HepG2 (cell line): ENCODE measurements around the gene TM4SF1. TPM values are rescaled to one million over a fixed set of nuclear protein-coding genes. Genes with fewer than 3 reads are reported as not detected.

Experiments used
- BORCS8-MEF2B ChIP-seq: sonication (generic); formaldehyde crosslinking; IDR thresholded peaks from 2 replicates; pipeline ENCODE4 v1.8.0; 2022; ENCODE audit warnings: mild to moderate bottlenecking, missing genetic modification reagents
- CBX1 ChIP-seq: IDR thresholded peaks from one replicate; pipeline ENCODE4 v1.6.1; 2016; ENCODE audit warnings: antibody characterized with exemption, low read depth
- GFI1 ChIP-seq: sonication (generic); formaldehyde crosslinking; IDR thresholded peaks from 2 replicates; pipeline ENCODE4 v1.5.0; 2020; ENCODE audit warnings: missing genetic modification reagents, mild to moderate bottlenecking, borderline replicate concordance
- GRHL1 ChIP-seq: sonication (generic); formaldehyde crosslinking; conservative IDR thresholded peaks from 2 replicates; pipeline ENCODE4 v1.8.0; 2022; ENCODE audit warnings: missing genetic modification reagents
- GTF3A ChIP-seq: sonication (generic); formaldehyde crosslinking; conservative IDR thresholded peaks from 2 replicates; pipeline ENCODE4 v1.4.0; 2020; ENCODE audit warnings: mild to moderate bottlenecking, missing genetic modification reagents
- KDM6A ChIP-seq: IDR thresholded peaks from 2 replicates; pipeline ENCODE4 v1.6.1; 2016; ENCODE audit warnings: low read depth
- MNT ChIP-seq: fragments of 450-650 bp; IDR thresholded peaks from 2 replicates; pipeline ENCODE4 v1.6.1; 2016
- MYC ChIP-seq: sonication (generic); formaldehyde crosslinking; IDR thresholded peaks from 2 replicates; pipeline ENCODE4 v1.9.0; 2021; ENCODE audit warnings: missing genetic modification reagents, borderline replicate concordance
- PAX8 ChIP-seq: sonication (generic); formaldehyde crosslinking; IDR thresholded peaks from 2 replicates; pipeline ENCODE4 v1.8.0; 2022; ENCODE audit warnings: mild to moderate bottlenecking, missing genetic modification reagents, borderline replicate concordance
- PHF5A ChIP-seq: IDR thresholded peaks from one replicate; pipeline ENCODE4 v1.6.1; 2018; ENCODE audit warnings: low read depth, missing genetic modification reagents; ENCODE audit not compliant: unreplicated experiment
- PRDM15 ChIP-seq: sonication (generic); formaldehyde crosslinking; IDR thresholded peaks from 2 replicates; pipeline ENCODE4 v1.4.0; 2020; ENCODE audit warnings: missing genetic modification reagents
- SIN3B ChIP-seq: fragments of 150-350 bp; IDR thresholded peaks from 2 replicates; pipeline ENCODE4 v1.6.1; 2014; ENCODE audit warnings: low read length
- SMAD1 ChIP-seq: sonication (generic); formaldehyde crosslinking; IDR thresholded peaks from 2 replicates; pipeline ENCODE4 v1.4.0; 2020; ENCODE audit warnings: missing genetic modification reagents, low read depth, mild to moderate bottlenecking, borderline replicate concordance
- ZBTB14 ChIP-seq: sonication (generic); formaldehyde crosslinking; IDR thresholded peaks from 2 replicates; pipeline ENCODE4 v1.4.0; 2020; ENCODE audit warnings: missing genetic modification reagents
- ZBTB26 ChIP-seq: IDR thresholded peaks from 2 replicates; pipeline ENCODE4 v1.6.1; 2016; ENCODE audit warnings: missing compliant biosample characterization, missing genetic modification reagents, borderline replicate concordance
- ZBTB3 ChIP-seq: sonication (generic); formaldehyde crosslinking; IDR thresholded peaks from 2 replicates; pipeline ENCODE4 v1.4.0; 2020; ENCODE audit warnings: low read depth, mild to moderate bottlenecking, moderate library complexity, missing genetic modification reagents, borderline replicate concordance
- ZC3H4 ChIP-seq: sonication (generic); formaldehyde crosslinking; IDR thresholded peaks from 2 replicates; pipeline ENCODE4 v1.4.0; 2020; ENCODE audit warnings: missing genetic modification reagents, borderline replicate concordance
- ZNF292 ChIP-seq: sonication (generic); formaldehyde crosslinking; IDR thresholded peaks from 2 replicates; pipeline ENCODE4 v1.8.1; 2022; ENCODE audit warnings: mild to moderate bottlenecking, low read depth, missing genetic modification reagents, borderline replicate concordance
- ZNF44 ChIP-seq: sonication (generic); formaldehyde crosslinking; IDR thresholded peaks from 2 replicates; pipeline ENCODE4 v1.5.1; 2020; ENCODE audit warnings: mild to moderate bottlenecking, missing genetic modification reagents
- polyA plus RNA-seq, 8 experiments: library from polyadenylated mRNA; depleted of rRNA in 3 of 8; stranded (reverse) in 7 of 8; unstranded in 1 of 8; fragments of >200 nt; fragmentation: Illumina TruSeq in 4 of 8; extraction: Trizol in 4 of 8; gene quantifications; 2 replicates each; pipeline versions ENCODE4 v1.2.1 to v1.2.3, GENCODE V29; 2011 to 2016; ENCODE audit warnings: low read depth in 4 of 8, missing spikeins in 1 of 8, mixed read lengths in 1 of 8; ENCODE audit not compliant: insufficient read depth in 1 of 8
- total RNA-seq, 5 experiments: library from RNA; depleted of rRNA; stranded (reverse); fragments of >200 nt; fragmentation: Illumina TruSeq; extraction: Trizol; gene quantifications; 2 replicates each; pipeline ENCODE4 v1.2.3, GENCODE V29; 2016; ENCODE audit warnings: low read depth in 1 of 5

Gene TM4SF1
- total and polyA plus RNA-seq, 2 of the 13 experiments (the other 11 are each of a cell fraction or from before 2014, with no cell fraction given): 431 to 1,359 TPM

- no peak for TF ChIP-seq MNT
- peak; percentile 33 for TF ChIP-seq PHF5A (CRISPR knock-in tag)
- peak; percentile 79; the same call in 1 of the 2 replicates for TF ChIP-seq PRDM15
- no peak for TF ChIP-seq ZBTB14 (CRISPR knock-in tag)
- TF ChIP-seq PAX8: no peak
- peak; percentile 78 for TF ChIP-seq GFI1 (CRISPR knock-in tag)
- TF ChIP-seq CBX1: peak; percentile 95
- 0 out of 2 replicates have a peak, but pooled peaks have one; percentile 36 for TF ChIP-seq KDM6A (CRISPR knock-in tag)
- TF ChIP-seq ZC3H4 (CRISPR knock-in tag): peak; percentile 94
- TF ChIP-seq ZBTB26: no peak
- no peak for TF ChIP-seq GRHL1 (CRISPR knock-in tag)
- TF ChIP-seq ZNF44 (CRISPR knock-in tag): no peak
- TF ChIP-seq SMAD1 (CRISPR knock-in tag): no peak
- TF ChIP-seq ZNF292 (CRISPR knock-in tag): no peak; the same call in 1 of the 2 replicates
- TF ChIP-seq ZBTB3 (CRISPR knock-in tag): peak; percentile 78
- peak; percentile 70; the same call in 1 of the 2 replicates for TF ChIP-seq MYC
- no peak for TF ChIP-seq SIN3B
- TF ChIP-seq GTF3A: no peak
- TF ChIP-seq BORCS8-MEF2B (CRISPR knock-in tag): peak; percentile 72
Observed at GRCh38 chr3:149377408-149378364, at the start of gene TM4SF1 (continued).
